Adrenal gland (tissue), 12 donors: ENCODE results near the gene RFWD3. TPM values are rescaled to one million over a fixed set of nuclear protein-coding genes. Genes with fewer than 3 reads are reported as not detected.

ENCODE experiments used
- DNase-seq, 7 donors: peaks; one replicate each; pipeline ENCODE4 v3.0.0-alpha.2; 2019 to 2020
- H3K27ac ChIP-seq, 5 donors: fragments of 200-600 bp; sonication (generic) in 4 of 5; 1 replicate in 3 of 5; 2 replicates in 2 of 5; pipeline versions ENCODE4 v1.5.1 to v1.8.0; 2016 to 2020; ENCODE audit warnings: mild to moderate bottlenecking in 1 of 5
- H3K27me3 ChIP-seq: fragments of 200-600 bp; 2 replicates; pipeline ENCODE4 v1.8.0; 2021
- H3K36me3 ChIP-seq, 2 donors: fragments of 200-600 bp; replicated peaks in 1 of 2; 1 replicate in 1 of 2; 2 replicates in 1 of 2; pipeline versions ENCODE4 v1.5.1 to v1.8.0; 2018 to 2022
- H3K4me1 ChIP-seq, 2 donors: fragments of 200-600 bp; replicated peaks in 1 of 2; 1 replicate in 1 of 2; 2 replicates in 1 of 2; pipeline versions ENCODE4 v1.5.1 to v1.8.0; 2018 to 2021
- H3K4me3 ChIP-seq, 4 donors: fragments of 200-600 bp; sonication (generic) in 3 of 4; one replicate each; pipeline ENCODE4 v1.5.1; 2016 to 2018
- H3K9me3 ChIP-seq, 3 donors: fragments of 200-600 bp; sonication (generic) in 1 of 3; replicated peaks in 1 of 3; 1 replicate in 2 of 3; 2 replicates in 1 of 3; pipeline versions ENCODE4 v1.5.1 to v1.8.0; 2016 to 2021
- CTCF ChIP-seq, 6 experiments: fragments of 450-650 bp in 4 of 6; fragments of 200-600 bp in 2 of 6; sonication (generic) in 1 of 6; IDR thresholded peaks; 1 replicate in 5 of 6; 2 replicates in 1 of 6; pipeline versions ENCODE4 v1.5.1 to v1.8.0; 2016 to 2021; ENCODE audit warnings: antibody characterized with exemption in 6 of 6, mild to moderate bottlenecking in 2 of 6, moderate library complexity in 1 of 6
- POLR2A ChIP-seq, 2 donors: fragments of 450-650 bp; IDR thresholded peaks; one replicate each; pipeline ENCODE4 v1.6.1; 2017; ENCODE audit warnings: antibody characterized with exemption in 2 of 2, mild to moderate bottlenecking in 2 of 2, moderate library complexity in 1 of 2
- WGBS, 4 donors: extraction: QIAGEN DNeasy Blood & Tissue Kit in 2 of 4; methylation state at CpG; one replicate each; pipeline versions ENCODE4 v1.1.5 to v1.1.7; 2013 to 2017; 5-methylcytosine and 5-hydroxymethylcytosine counted together
- intact Hi-C, 2 donors: fragments of 100-400 bp; cut with DNase I; formaldehyde crosslinking; loops; one replicate each; pipeline versions ENCODE4 v1.14.1 to v1.15.0; 2022 to 2023
- polyA plus RNA-seq, 3 donors: library from polyadenylated mRNA; stranded (reverse); fragments of 200-250 nt in 2 of 3; fragments of 350-450 nt in 1 of 3; fragmentation: Illumina TruSeq in 1 of 3; extraction: RNeasy Lipid Tissue Mini Kit (QIAGEN cat#74804) in 1 of 3; gene quantifications; one replicate each; pipeline ENCODE4 v1.2.3, GENCODE V29; 2013 to 2014
- total RNA-seq, 9 donors: library from RNA; depleted of rRNA in 4 of 9; stranded (reverse); fragments of >200 nt in 4 of 9; fragments of 120-200 nt in 1 of 9; fragmentation: NEBNext Ultra II Directional in 1 of 9; extraction: Animal tissue kit (Norgen Biotek cat#: 25700) in 1 of 9; gene quantifications; one replicate each; pipeline versions ENCODE4 v1.1.0 to v1.2.4, GENCODE V29; 2013 to 2023
- donor health status: healthy with polysubstance abuse.
- donor health status: Bipolar disorder and iron deficiency.
- donor health status: DM: yes; HTN: yes; CAD: no.
- donor health status: DM: no; HTN: no; CAD: no.
- donor health status: DM: no; HTN: no; CAD: no.
- donor health status: DM: yes; HTN: yes; CAD: no.

The RFWD3 gene
- total and polyA plus RNA-seq, 12 donors: 2.6 to 27.1 (median 11.9) TPM

- 43 to 59% (median 49%) methylated on average over 16 to 19 of the region's 19 CpGs for WGBS, 4 donors
- TF ChIP-seq POLR2A (IDR thresholded peaks at IDR 0.05) (peak in 1 of 2 donors; percentile 79), CTCF (IDR thresholded peaks at IDR 0.05) (no peak)
- intact Hi-C loops: no loop called here
- H3K27ac ChIP-seq: peak overlapping the region in 2 of 5 donors; percentile 24 to 28
- H3K27me3 ChIP-seq: no peaks in the 10 kb centered on the region
- no peaks in the 10 kb centered on the region for H3K9me3 ChIP-seq
- peak overlapping the region in 2 of 4 donors; percentile 14 to 37 for H3K4me3 ChIP-seq
- peaks cover 9 to 13% of the 10 kb centered on the region in 2 donors for H3K4me1 ChIP-seq
- peaks cover 0 to 24% of the 10 kb centered on the region in 2 donors for H3K36me3 ChIP-seq
- peak; percentile 82 to 92 (median 89) for DNase-seq
Observed at GRCh38 chr16:74695450-74696422, 29.1 kb upstream of the RFWD3 start.

GRCh38 chr16:74691093-74691855 lies 24.6 kb upstream of the RFWD3 start:
- Histone ChIP-seq H3K9me3 (no peaks in the 10 kb centered on the region), H3K27me3 (no peaks in the 10 kb centered on the region), H3K36me3 (peaks cover 0 to 28% of the 10 kb centered on the region in 2 donors), H3K4me1 (peaks cover 0 to under 1% of the 10 kb centered on the region in 2 donors), H3K4me3 (no peak overlapping the region), H3K27ac (no peak overlapping the region)
- intact Hi-C loops: no loop called here
- TF ChIP-seq CTCF (IDR thresholded peaks at IDR 0.05) (no peak), POLR2A (IDR thresholded peaks at IDR 0.05) (no peak)
- WGBS, 4 donors: 81 to 88% (median 85%) methylated on average over 10 of the region's 10 CpGs
- DNase-seq: no peak

DNA sequence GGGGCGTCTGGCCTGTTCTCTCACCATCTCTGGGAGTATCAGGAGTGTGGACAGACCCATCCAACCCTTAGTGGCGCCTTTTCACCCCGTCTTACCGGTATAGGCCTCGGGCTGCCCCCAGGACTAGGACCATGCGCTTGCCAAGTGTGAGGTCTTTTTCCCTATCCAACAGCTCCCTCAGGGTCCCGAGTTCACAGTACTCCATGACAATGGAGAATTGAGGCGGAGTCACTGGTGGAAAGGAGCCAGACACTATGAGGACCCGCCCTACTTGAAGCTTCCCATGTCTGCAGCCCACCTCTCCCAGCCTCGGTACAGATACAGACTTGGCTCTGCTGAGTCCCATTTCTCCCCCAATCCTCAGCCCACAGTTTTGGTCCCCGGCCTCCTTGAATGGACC lies 15.9 kb upstream of the RFWD3 start:
- Histone ChIP-seq H3K36me3 (peaks cover 0 to 24% of the 10 kb centered on the region in 2 donors), H3K27ac (no peak overlapping the region), H3K27me3 (no peaks in the 10 kb centered on the region), H3K4me1 (no peaks in the 10 kb centered on the region), H3K9me3 (no peaks in the 10 kb centered on the region), H3K4me3 (no peak overlapping the region)
- peak in 1 of 7 donors; percentile 42 for DNase-seq
- intact Hi-C loops: no loop called here
- TF ChIP-seq CTCF (IDR thresholded peaks at IDR 0.05) (no peak), POLR2A (IDR thresholded peaks at IDR 0.05) (no peak)
- WGBS, 4 donors: 82 to 91% (median 88%) methylated on average over 11 of the region's 11 CpGs

- DNase-seq: no peak
- peaks cover 0 to 41% of the 10 kb centered on the region in 2 donors for H3K36me3 ChIP-seq
- no peak for TF ChIP-seq POLR2A (IDR thresholded peaks at IDR 0.05)
- TF ChIP-seq CTCF (IDR thresholded peaks at IDR 0.05): no peak
- no peak overlapping the region for H3K4me3 ChIP-seq
- intact Hi-C loops: no loop called here
- H3K4me1 ChIP-seq: no peaks in the 10 kb centered on the region
- no peaks in the 10 kb centered on the region for H3K27me3 ChIP-seq
- WGBS, 4 donors: 92 to 95% (median 93%) methylated on average over 6 of the region's 6 CpGs
- H3K9me3 ChIP-seq: no peaks in the 10 kb centered on the region
- H3K27ac ChIP-seq: no peak overlapping the region
Observed at GRCh38 chr16:74680681-74681080, 14.0 kb upstream of the RFWD3 start.
